Gastrocnemius medialis (tissue), 4 donors: Measurements from ENCODE around the gene VSIR.

Experiments
- POLR2A ChIP-seq, 2 donors: fragments of 450-650 bp; IDR thresholded peaks; one replicate each; pipeline ENCODE4 v1.6.1; 2017; ENCODE audit warnings: antibody characterized with exemption in 2 of 2, mild to moderate bottlenecking in 2 of 2, moderate library complexity in 2 of 2
- TF ChIP-seq, protein P1 (sequence below), 5 experiments: fragments of 450-650 bp in 3 of 5; fragments of 200-600 bp in 2 of 5; sonication (generic) in 2 of 5; IDR thresholded peaks in 4 of 5; conservative IDR thresholded peaks in 1 of 5; 1 replicate in 4 of 5; 2 replicates in 1 of 5; pipeline ENCODE4 v1.5.1; 2016 to 2019; ENCODE audit warnings: antibody characterized with exemption in 5 of 5, mild to moderate bottlenecking in 3 of 5, moderate library complexity in 3 of 5

DNA sequence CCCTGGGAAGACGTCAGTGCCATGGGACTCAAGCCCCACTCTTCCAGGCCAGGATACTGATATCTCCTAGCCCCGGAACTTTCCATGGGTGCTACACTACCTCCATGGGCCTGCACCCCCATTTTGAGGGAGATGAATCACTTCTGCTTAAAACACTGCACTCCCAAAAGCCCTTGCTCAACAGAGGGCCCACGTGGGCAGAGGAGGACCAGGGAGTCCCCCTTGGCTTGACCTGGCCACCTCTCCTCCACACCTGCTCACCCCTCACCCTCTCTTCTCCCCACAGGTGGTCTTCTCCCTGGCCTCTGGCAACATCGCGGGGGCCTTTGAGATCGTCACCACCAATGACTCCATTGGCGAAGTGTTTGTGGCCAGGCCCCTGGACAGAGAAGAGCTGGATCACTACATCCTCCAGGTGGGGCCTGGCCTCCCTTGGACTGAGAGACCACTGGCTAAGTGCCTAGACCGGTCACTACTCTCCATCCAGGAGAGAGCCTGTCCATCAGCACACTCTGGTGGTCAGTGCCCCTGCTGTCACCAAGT, 33.9 kb downstream of the VSIR start:
- TF ChIP-seq, protein P1, sequence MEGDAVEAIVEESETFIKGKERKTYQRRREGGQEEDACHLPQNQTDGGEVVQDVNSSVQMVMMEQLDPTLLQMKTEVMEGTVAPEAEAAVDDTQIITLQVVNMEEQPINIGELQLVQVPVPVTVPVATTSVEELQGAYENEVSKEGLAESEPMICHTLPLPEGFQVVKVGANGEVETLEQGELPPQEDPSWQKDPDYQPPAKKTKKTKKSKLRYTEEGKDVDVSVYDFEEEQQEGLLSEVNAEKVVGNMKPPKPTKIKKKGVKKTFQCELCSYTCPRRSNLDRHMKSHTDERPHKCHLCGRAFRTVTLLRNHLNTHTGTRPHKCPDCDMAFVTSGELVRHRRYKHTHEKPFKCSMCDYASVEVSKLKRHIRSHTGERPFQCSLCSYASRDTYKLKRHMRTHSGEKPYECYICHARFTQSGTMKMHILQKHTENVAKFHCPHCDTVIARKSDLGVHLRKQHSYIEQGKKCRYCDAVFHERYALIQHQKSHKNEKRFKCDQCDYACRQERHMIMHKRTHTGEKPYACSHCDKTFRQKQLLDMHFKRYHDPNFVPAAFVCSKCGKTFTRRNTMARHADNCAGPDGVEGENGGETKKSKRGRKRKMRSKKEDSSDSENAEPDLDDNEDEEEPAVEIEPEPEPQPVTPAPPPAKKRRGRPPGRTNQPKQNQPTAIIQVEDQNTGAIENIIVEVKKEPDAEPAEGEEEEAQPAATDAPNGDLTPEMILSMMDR (IDR thresholded peaks at IDR 0.05 in 4 of 5, conservative IDR thresholded peaks at IDR 0.05 in 1 of 5) = no peak
- no peak for TF ChIP-seq POLR2A (IDR thresholded peaks at IDR 0.05)
